ENCODE data around the gene GALNT13. TPM values are rescaled to one million over a fixed set of nuclear protein-coding genes. Genes with fewer than 3 reads are reported as not detected.

The GALNT13 gene
- total and polyA plus RNA-seq, 4 donors, result not detected

- Histone ChIP-seq H3K9ac (ENCODE audit: low read depth in 1 of 2, low read length in 2 of 2) (no peak overlapping the region), H3K9me3 (ENCODE audit: control insufficient read depth in 4 of 4, low read length in 3 of 4) (no peaks in the 10 kb centered on the region), H3K4me3 (ENCODE audit: low read depth in 1 of 3, low read length in 3 of 3) (no peak overlapping the region), H3K4me1 (ENCODE audit: control insufficient read depth in 4 of 4, insufficient read depth in 4 of 4, low read length in 3 of 4) (no peaks in the 10 kb centered on the region), H3K36me3 (ENCODE audit: control insufficient read depth in 4 of 4, insufficient read depth in 3 of 4, low read depth in 1 of 4, low read length in 3 of 4) (no peaks in the 10 kb centered on the region), H3K27ac (ENCODE audit: low read depth in 1 of 2, low read length in 2 of 2) (no peak overlapping the region), H3K27me3 (ENCODE audit: control insufficient read depth in 4 of 4, insufficient read depth in 4 of 4, low read length in 3 of 4) (no peaks in the 10 kb centered on the region)
- TF ChIP-seq NR2F2 (IDR thresholded peaks at IDR 0.05) (no peak), SP1 (IDR thresholded peaks at IDR 0.05) (no peak), ZBTB33 (IDR thresholded peaks at IDR 0.05) (no peak), MAX (IDR thresholded peaks at IDR 0.05) (no peak), RAD21 (IDR thresholded peaks at IDR 0.05) (no peak), REST (IDR thresholded peaks at IDR 0.05) (no peak), HNF4A (conservative IDR thresholded peaks at IDR 0.05) (no peak), FOXA2 (IDR thresholded peaks at IDR 0.05) (no peak), RXRA (IDR thresholded peaks at IDR 0.05) (no peak), ATF3 (IDR thresholded peaks at IDR 0.05) (no peak), JUND (IDR thresholded peaks at IDR 0.05) (no peak), YY1 (IDR thresholded peaks at IDR 0.05) (no peak)
- WGBS, result 41% methylated on average over 2 of the region's 2 CpGs
- no peak for DNase-seq (ENCODE audit: low spot score)
These were observed 316.2 kb downstream of the GALNT13 start for GRCh38 chr2:154187948-154188347.

- Histone ChIP-seq H3K27me3 (ENCODE audit: control insufficient read depth in 4 of 4, insufficient read depth in 4 of 4, low read length in 3 of 4) (no peaks in the 10 kb centered on the region), H3K36me3 (ENCODE audit: control insufficient read depth in 4 of 4, insufficient read depth in 3 of 4, low read depth in 1 of 4, low read length in 3 of 4) (no peaks in the 10 kb centered on the region), H3K9ac (ENCODE audit: low read depth in 1 of 2, low read length in 2 of 2) (no peak overlapping the region), H3K4me1 (ENCODE audit: control insufficient read depth in 4 of 4, insufficient read depth in 4 of 4, low read length in 3 of 4) (no peaks in the 10 kb centered on the region), H3K4me3 (ENCODE audit: low read depth in 1 of 3, low read length in 3 of 3) (no peak overlapping the region), H3K9me3 (ENCODE audit: control insufficient read depth in 4 of 4, low read length in 3 of 4) (no peaks in the 10 kb centered on the region), H3K27ac (ENCODE audit: low read depth in 1 of 2, low read length in 2 of 2) (no peak overlapping the region)
- DNase-seq (ENCODE audit: low spot score), result no peak
- no peak for TF ChIP-seq RXRA (IDR thresholded peaks at IDR 0.05)
- TF ChIP-seq TAF1 (conservative IDR thresholded peaks at IDR 0.05), result no peak
- TF ChIP-seq CTCF (IDR thresholded peaks at IDR 0.05; ENCODE audit: low read depth, low read length, missing input control), result no peak
- no peak for TF ChIP-seq FOXA1 (IDR thresholded peaks at IDR 0.05)
- TF ChIP-seq EGR1 (IDR thresholded peaks at IDR 0.05; ENCODE audit: low read depth in 2 of 2), result no peak
- no peak for TF ChIP-seq SP1 (IDR thresholded peaks at IDR 0.05)
- no peak for TF ChIP-seq REST (IDR thresholded peaks at IDR 0.05)
- no peak for TF ChIP-seq RAD21 (IDR thresholded peaks at IDR 0.05)
- TF ChIP-seq HNF4A (conservative IDR thresholded peaks at IDR 0.05), result no peak
- TF ChIP-seq ZBTB33 (IDR thresholded peaks at IDR 0.05), result no peak
- TF ChIP-seq JUND (IDR thresholded peaks at IDR 0.05), result no peak
- TF ChIP-seq NR2F2 (IDR thresholded peaks at IDR 0.05), result no peak
- TF ChIP-seq MAX (IDR thresholded peaks at IDR 0.05), result no peak
- no peak for TF ChIP-seq ATF3 (IDR thresholded peaks at IDR 0.05)
- TF ChIP-seq FOXA2 (IDR thresholded peaks at IDR 0.05), result no peak
- no peak for TF ChIP-seq YY1 (IDR thresholded peaks at IDR 0.05)
- 79% methylated on average over 2 of the region's 2 CpGs for WGBS
These were observed 318.2 kb downstream of the GALNT13 start for GRCh38 chr2:154189953-154190352.

Data from liver (tissue), 9 donors.